ENCODE results near the gene PLEKHO1.

Gene PLEKHO1

DNA sequence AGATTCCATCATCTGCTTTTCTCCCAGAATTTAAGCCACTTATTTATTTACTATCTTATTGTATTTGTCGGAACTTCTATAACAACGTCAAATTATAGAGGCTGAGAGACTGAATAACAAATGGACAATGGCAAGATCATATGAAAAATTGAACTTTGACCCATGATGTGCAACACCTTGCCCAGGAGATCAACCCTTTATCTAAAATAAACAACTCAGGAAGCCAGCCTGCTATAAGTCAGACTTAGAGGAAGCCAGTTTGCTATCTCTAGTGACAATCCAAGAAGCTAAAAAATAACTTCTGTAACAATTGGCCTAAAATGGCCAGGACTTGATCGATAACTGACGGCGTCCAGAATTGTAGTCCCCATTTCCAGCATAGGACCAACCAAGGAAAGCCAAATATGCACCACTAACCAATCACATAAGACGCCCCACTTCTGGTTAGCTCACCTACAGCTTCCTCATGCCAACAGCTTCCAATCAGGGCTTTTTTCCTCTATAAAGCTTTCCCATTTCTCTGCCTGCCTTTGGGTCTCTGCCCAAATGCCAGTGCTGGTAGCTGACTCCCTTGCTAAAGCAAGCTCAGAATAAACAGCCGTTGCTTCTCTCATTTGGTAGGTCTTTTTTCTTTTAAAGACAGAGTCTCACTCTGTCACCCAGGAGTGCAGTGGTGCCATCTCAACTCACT is 57.7 kb downstream of the PLEKHO1 start:
- no peak for TF ChIP-seq NFIC (IDR thresholded peaks at IDR 0.05)
- no peak for TF ChIP-seq FOXM1 (IDR thresholded peaks at IDR 0.05; ENCODE audit: borderline replicate concordance, low read depth)
- TF ChIP-seq, protein P1, sequence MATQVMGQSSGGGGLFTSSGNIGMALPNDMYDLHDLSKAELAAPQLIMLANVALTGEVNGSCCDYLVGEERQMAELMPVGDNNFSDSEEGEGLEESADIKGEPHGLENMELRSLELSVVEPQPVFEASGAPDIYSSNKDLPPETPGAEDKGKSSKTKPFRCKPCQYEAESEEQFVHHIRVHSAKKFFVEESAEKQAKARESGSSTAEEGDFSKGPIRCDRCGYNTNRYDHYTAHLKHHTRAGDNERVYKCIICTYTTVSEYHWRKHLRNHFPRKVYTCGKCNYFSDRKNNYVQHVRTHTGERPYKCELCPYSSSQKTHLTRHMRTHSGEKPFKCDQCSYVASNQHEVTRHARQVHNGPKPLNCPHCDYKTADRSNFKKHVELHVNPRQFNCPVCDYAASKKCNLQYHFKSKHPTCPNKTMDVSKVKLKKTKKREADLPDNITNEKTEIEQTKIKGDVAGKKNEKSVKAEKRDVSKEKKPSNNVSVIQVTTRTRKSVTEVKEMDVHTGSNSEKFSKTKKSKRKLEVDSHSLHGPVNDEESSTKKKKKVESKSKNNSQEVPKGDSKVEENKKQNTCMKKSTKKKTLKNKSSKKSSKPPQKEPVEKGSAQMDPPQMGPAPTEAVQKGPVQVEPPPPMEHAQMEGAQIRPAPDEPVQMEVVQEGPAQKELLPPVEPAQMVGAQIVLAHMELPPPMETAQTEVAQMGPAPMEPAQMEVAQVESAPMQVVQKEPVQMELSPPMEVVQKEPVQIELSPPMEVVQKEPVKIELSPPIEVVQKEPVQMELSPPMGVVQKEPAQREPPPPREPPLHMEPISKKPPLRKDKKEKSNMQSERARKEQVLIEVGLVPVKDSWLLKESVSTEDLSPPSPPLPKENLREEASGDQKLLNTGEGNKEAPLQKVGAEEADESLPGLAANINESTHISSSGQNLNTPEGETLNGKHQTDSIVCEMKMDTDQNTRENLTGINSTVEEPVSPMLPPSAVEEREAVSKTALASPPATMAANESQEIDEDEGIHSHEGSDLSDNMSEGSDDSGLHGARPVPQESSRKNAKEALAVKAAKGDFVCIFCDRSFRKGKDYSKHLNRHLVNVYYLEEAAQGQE (IDR thresholded peaks at IDR 0.05; ENCODE audit: low read depth) = no peak
- no peak for TF ChIP-seq ZBTB7A (IDR thresholded peaks at IDR 0.05; ENCODE audit: low read depth)
- no peak for TF ChIP-seq EGR1 (IDR thresholded peaks at IDR 0.05)
- no peak for TF ChIP-seq CREB1 (IDR thresholded peaks at IDR 0.05; ENCODE audit: low read depth)
- no peak for TF ChIP-seq TAF1 (IDR thresholded peaks at IDR 0.05; ENCODE audit: low read depth)
- no peak for TF ChIP-seq TEAD4 (IDR thresholded peaks at IDR 0.05)
- no peak for TF ChIP-seq RAD21 (IDR thresholded peaks at IDR 0.05; ENCODE audit: low read depth)
- TF ChIP-seq MAX (IDR thresholded peaks at IDR 0.05) = no peak
- TF ChIP-seq YY1 (IDR thresholded peaks at IDR 0.05; ENCODE audit: low read depth) = no peak
- TF ChIP-seq USF1 (IDR thresholded peaks at IDR 0.05) = no peak
- TF ChIP-seq CEBPB (IDR thresholded peaks at IDR 0.05) = no peak
- TF ChIP-seq TCF12 (IDR thresholded peaks at IDR 0.05; ENCODE audit: low read depth) = no peak
